ENCODE data around the gene B2M. TPM values are rescaled to one million over a fixed set of nuclear protein-coding genes. Genes with fewer than 3 reads are reported as not detected.
"Not testable (repeated sequence)": the region's sequence is repeated elsewhere in the genome, so short reads cannot be mapped to it uniquely, and the experiment has no call there.

The B2M gene
- total RNA-seq, 4 donors from 2014 or later = 2,244 to 13,999 (median 5,894) TPM

DNA sequence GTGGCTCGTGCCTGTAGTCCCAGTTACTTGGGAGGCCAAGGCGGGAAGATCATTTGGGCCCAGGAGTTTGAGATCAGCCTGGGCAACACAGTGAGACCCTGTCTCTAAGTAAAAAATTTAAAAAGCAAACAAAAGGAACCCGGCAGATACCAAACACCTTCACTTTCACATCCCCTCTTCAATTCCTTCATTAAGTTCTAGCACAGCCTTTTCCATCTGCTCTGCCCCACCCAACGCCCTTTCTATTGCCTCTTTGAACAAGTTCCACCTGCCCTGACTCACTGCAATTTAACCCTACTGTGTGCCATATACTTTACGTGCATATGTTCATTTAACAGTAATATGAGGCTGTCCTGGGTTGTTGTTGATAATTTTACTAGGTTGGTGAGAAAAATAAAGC is 35.4 kb upstream of the B2M start:
- Histone ChIP-seq H3K4me1 (peaks cover 0 to 24% (median 10%) of the 10 kb centered on the region in 4 donors), H3K9me3 (no peaks in the 10 kb centered on the region), H3K27me3 (no peaks in the 10 kb centered on the region), H3K27ac (peak overlapping the region in 2 of 4 donors; percentile 65 to 77), H3K36me3 (no peaks in the 10 kb centered on the region), H3K4me3 (no peak overlapping the region)
- no peak for TF ChIP-seq CTCF (IDR thresholded peaks at IDR 0.05)
- TF ChIP-seq POLR2A (IDR thresholded peaks at IDR 0.05) = no peak
- peak in 1 of 3 donors; percentile 38 for DNase-seq

- peak overlapping the region in 2 of 4 donors; percentile 65 to 77 for H3K27ac ChIP-seq
- H3K36me3 ChIP-seq = no peaks in the 10 kb centered on the region
- no peaks in the 10 kb centered on the region for H3K27me3 ChIP-seq
- no peaks in the 10 kb centered on the region for H3K9me3 ChIP-seq
- no peak overlapping the region for H3K4me3 ChIP-seq
- peaks cover 0 to 24% (median 10%) of the 10 kb centered on the region in 4 donors for H3K4me1 ChIP-seq
- no peak for TF ChIP-seq POLR2A (IDR thresholded peaks at IDR 0.05)
- no peak for TF ChIP-seq CTCF (IDR thresholded peaks at IDR 0.05)
- peak in 2 of 3 donors; percentile 64 to 72 for DNase-seq
Measured at GRCh38 chr15:44676676-44677075, 34.6 kb upstream of the B2M start.

- Histone ChIP-seq H3K9me3 (no peaks in the 10 kb centered on the region), H3K4me1 (peaks cover 0 to 25% (median 17%) of the 10 kb centered on the region in 4 donors), H3K36me3 (no peaks in the 10 kb centered on the region), H3K27ac (peak overlapping the region in 2 of 4 donors; percentile 72 to 84), H3K4me3 (no peak overlapping the region), H3K27me3 (no peaks in the 10 kb centered on the region)
- TF ChIP-seq POLR2A (IDR thresholded peaks at IDR 0.05) (no peak), CTCF (IDR thresholded peaks at IDR 0.05) (no peak)
- DNase-seq = no peak
Measured at GRCh38 chr15:44682211-44682610, 29.1 kb upstream of the B2M start.

GRCh38 chr15:44682809-44683682 is 28.3 kb upstream of the B2M start:
- H3K27ac ChIP-seq = peak overlapping the region; percentile 26 to 84 (median 70)
- H3K4me3 ChIP-seq = peak overlapping the region; percentile 5 to 20 (median 19)
- H3K27me3 ChIP-seq, H3K9me3 ChIP-seq, H3K36me3 ChIP-seq: not testable (repeated sequence)
- peak; percentile 74 to 96 (median 91) for DNase-seq
- TF ChIP-seq POLR2A (IDR thresholded peaks at IDR 0.05) = peak in 1 of 2 donors; percentile 20
- peaks cover 0 to 19% (median 16%) of the 10 kb centered on the region in 4 donors for H3K4me1 ChIP-seq

DNA sequence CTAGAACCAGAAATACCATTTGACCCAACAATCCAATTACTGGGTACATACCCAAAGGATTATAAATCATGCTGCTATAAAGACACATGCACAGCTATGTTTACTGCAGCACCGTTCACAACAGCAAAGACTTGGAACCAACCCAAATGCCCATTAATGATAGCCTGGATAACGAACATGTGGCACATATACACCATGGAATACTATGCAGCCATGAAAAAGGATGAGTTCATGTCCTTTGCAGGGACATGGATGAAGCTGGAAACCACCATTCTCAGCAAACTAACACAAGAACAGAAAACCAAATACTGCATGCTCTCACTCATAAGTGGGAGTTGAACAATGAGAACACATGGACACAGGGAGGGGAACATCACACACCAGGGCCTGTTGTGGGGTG is 22.0 kb upstream of the B2M start:
- H3K27ac ChIP-seq, DNase-seq, H3K27me3 ChIP-seq, H3K9me3 ChIP-seq, H3K36me3 ChIP-seq, H3K4me3 ChIP-seq, H3K4me1 ChIP-seq: not testable (repeated sequence)

- not testable (repeated sequence) for H3K36me3 ChIP-seq, H3K4me1 ChIP-seq, H3K27me3 ChIP-seq, DNase-seq, H3K27ac ChIP-seq, H3K9me3 ChIP-seq, H3K4me3 ChIP-seq
Measured at GRCh38 chr15:44690245-44690644, 21.1 kb upstream of the B2M start.

- TF ChIP-seq CTCF (IDR thresholded peaks at IDR 0.05) (no peak), POLR2A (IDR thresholded peaks at IDR 0.05) (no peak)
- Histone ChIP-seq H3K27me3 (no peaks in the 10 kb centered on the region), H3K4me1 (no peaks in the 10 kb centered on the region), H3K9me3 (no peaks in the 10 kb centered on the region), H3K27ac (no peak overlapping the region), H3K36me3 (no peaks in the 10 kb centered on the region), H3K4me3 (no peak overlapping the region)
- no peak for DNase-seq
Measured at GRCh38 chr15:44692659-44693058, 18.7 kb upstream of the B2M start.

All from Peyer's patch (tissue), 4 donors.